Erythroblast (primary cell): ENCODE measurements around the gene IFI6.

Source experiments
- GATA1 ChIP-seq: IDR thresholded peaks from 2 replicates; pipeline ENCODE4 v1.6.1; 2011; ENCODE audit warnings: low read depth, mild to moderate bottlenecking, control low read depth, low read length, moderate library complexity
- POLR2A ChIP-seq: IDR thresholded peaks from 2 replicates; pipeline ENCODE4 v1.6.1; 2011; ENCODE audit warnings: mild to moderate bottlenecking, low read length

DNA sequence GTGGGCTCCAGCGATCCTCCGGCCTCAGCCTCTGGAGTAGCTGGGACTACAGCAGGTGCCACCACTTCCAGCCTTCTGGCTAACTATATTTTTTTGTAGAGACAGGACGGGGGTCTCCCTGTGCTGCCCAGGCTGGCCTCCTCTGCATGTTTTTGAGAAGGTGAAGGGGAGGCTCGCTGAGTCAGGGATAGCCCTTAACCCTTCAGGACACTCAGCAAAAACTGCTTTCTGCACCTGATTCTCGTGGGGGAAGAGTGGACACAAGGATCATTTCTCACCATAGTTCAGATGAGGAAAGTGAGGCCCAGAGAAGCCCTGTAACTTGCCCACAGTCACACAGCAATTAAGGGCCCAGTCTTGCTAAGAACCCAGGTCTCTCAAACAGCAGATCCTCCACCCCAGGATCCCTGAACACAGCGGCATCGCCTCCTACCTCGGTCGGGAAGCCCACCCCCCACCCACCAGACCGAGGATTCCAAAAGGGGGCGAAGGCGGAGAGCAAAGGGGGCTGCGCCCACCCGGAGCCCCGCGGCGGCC lies 38.3 kb downstream of the IFI6 start:
- no peak for TF ChIP-seq POLR2A
- no peak for TF ChIP-seq GATA1
